GM19351 (cell line): ENCODE results near the gene KCNE3.

ENCODE experiments used
- ATAC-seq: cut with Tn5 transposase; IDR thresholded peaks from one replicate; pipeline ENCODE4 v1.9.1; 2021; ENCODE audit warnings: mild to moderate bottlenecking, moderate library complexity; ENCODE audit not compliant: unreplicated experiment

The KCNE3 gene

DNA sequence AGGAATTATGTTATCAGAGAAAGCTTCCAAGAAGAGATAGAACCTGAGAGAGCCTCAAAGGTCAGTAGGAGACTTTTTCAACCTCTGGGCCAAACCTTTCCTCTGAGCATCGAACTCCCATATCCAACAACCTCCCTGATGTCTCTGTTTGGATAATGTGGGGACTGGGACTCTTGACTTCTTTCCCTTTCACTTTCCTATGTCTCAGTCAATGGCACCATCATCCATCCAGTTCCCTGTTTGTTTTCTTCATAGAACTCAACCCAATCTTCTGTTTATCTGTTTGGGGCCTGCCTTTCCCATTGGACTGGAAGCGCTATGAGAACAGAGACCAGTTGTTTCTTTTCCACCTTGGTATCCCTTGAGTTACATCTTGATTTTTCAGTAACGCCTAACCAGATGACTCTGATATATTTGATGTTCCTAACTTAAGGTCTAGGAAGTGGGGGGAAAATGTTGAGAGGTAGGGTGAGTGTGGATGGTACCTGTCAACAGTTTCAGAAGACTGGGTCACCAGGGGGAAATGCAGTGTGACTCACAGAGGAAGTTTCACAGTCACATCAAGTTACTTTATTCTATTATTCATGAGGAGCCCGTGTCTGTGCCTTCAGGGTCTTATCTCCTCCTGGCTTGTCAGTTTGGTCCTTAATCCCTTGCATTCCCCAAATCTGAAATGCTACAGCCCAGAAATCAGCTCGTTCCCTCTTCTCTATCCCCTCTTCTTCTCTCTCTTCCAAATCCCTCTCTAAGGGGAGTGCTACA is 4.5 kb upstream of the KCNE3 start:
- ATAC-seq, result no peak

- no peak for ATAC-seq
Measured at GRCh38 chr11:74471037-74471436, 3.7 kb upstream of the KCNE3 start.

GRCh38 chr11:74470526-74470925 is 3.2 kb upstream of the KCNE3 start:
- no peak for ATAC-seq

- ATAC-seq, result no peak
Measured at GRCh38 chr11:74468936-74469335, 1.6 kb upstream of the KCNE3 start.

- no peak for ATAC-seq
Measured at GRCh38 chr11:74468521-74468920, 1.2 kb upstream of the KCNE3 start.

GRCh38 chr11:74468058-74468457 is 709 bp upstream of the KCNE3 start:
- ATAC-seq, result no peak

- no peak for ATAC-seq
Measured at GRCh38 chr11:74465291-74465708, 2.0 kb downstream of the KCNE3 start.

DNA sequence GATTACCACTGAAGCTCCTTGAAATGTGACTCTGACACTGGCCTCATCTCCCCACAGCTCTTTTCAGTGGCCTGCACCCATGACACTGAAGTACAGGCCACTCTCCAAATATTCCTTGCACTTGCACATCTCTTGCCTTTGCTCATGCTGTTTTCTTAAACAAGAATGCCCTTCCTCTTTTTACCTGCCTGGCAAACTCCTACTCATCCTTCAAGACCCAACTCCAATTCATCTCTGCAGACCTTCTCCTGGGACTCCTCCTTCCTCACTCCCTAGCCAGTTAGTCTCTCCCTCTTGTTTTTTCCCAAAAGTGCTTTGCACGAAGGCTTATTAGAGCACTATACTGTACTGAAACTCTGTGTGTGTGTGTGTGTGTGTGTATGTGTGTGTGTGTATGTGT is 2.6 kb downstream of the KCNE3 start:
- ATAC-seq, result no peak

DNA sequence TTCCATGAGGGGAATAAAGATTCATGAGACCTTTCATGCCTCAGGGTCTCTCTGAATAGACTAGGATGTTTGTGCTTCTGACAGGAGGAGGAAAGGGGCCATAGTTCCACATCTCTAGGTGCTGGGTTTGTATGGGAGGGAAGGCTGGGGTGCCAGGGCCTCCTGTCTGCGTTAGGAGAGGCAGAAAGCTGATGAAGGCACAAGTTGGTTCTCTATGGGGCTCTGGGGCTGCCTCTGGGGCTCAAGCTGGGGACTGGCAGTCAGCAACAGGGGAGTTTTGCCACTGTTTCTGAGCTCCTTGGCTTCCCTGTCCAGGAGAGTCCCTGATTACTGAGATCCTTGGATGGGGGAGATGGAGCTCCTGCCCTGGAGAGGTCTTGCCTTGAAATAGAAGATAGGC is 4.1 kb downstream of the KCNE3 start:
- no peak for ATAC-seq

DNA sequence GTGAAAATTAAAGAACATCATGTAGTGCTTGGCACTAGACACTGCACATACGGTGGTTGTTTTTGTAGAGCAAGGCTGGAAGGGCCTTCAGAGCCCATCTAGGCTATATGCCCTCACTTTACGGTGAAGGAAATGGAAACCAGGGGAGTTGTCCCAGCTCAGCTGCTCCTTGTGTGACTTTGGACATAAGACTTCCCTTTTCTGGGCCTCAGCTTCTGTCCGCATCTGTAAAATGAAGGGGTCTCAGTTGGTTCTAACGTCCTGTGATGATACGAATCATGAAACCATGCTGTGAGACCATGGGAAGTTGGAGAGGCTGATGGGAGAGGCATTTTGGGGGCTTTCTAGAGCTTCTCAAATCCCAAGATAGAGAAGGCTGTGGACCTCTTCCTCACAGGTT is 4.7 kb downstream of the KCNE3 start:
- no peak for ATAC-seq

DNA sequence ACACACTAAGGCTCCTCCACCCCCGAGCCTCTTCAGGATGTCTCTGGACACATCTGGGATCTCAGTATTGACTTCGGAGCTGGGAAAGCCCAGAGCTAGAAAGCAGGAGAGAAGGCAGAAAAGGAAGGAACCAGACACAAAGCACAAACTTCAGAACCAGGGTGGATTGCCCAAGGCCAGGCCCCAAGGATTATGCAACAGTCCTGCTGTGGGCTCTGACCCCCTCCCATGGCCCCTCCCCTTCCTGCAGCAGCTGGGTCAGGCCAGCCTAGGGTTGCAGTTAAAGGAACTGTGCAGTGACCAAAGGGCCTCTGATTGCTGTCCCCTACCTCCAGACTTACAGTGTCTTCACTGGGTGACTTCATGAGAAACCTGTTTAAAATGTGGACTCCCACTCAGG is 5.3 kb downstream of the KCNE3 start:
- no peak for ATAC-seq

GRCh38 chr11:74460481-74461154 is 6.7 kb downstream of the KCNE3 start:
- ATAC-seq, result no peak

GRCh38 chr11:74460065-74460464 is 7.3 kb downstream of the KCNE3 start:
- no peak for ATAC-seq

DNA sequence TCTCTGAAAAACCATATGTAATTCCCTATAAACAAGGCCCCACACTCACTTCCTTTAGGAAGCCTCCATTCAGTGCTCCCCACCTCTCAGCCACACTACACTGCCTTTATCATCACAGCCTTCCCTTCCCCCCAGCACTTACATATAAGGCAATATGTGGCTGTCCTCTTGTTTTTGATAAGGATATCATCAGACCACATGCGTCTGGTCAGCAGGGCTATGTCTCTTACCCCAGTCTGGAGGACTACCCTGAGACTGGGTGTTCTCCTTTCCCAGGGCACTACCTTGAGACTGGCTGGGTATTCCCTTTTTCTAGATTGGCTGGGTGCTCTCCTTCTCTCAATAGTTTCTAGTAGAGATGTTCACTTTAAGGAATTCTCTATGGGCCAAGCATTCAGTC is 7.8 kb downstream of the KCNE3 start:
- no peak for ATAC-seq

- ATAC-seq, result no peak
Measured at GRCh38 chr11:74457356-74457755, 10.0 kb downstream of the KCNE3 start.

DNA sequence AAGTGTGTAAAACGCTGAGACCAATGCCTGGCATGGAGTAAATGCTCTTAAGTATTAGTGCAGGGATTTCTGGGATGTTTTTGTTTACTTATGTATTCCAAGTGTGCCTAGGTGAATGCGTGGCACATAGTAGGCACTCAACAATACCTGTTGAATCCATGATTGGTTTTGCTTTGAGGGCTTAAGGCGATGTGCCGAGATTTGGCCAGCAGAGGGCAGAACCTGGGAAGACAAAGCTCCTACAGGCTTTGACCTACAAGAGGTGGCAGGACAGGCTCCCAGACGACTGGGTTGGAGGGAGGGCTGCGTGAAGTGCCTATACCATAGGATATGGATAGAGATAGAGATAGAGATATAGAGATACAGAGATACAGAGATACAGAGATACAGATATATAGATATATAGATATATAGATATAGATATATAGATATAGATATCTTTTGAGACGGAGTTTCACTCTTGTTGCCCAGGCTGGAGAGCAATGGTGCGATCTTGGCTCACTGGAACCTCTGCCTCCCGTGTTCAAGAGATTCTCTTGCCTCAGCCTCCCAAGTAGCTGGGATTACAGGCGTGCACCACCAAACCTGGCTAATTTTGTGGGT is 13.9 kb downstream of the KCNE3 start:
- no peak for ATAC-seq

GRCh38 chr11:74452366-74452765 is 15.0 kb downstream of the KCNE3 start:
- ATAC-seq, result no peak

DNA sequence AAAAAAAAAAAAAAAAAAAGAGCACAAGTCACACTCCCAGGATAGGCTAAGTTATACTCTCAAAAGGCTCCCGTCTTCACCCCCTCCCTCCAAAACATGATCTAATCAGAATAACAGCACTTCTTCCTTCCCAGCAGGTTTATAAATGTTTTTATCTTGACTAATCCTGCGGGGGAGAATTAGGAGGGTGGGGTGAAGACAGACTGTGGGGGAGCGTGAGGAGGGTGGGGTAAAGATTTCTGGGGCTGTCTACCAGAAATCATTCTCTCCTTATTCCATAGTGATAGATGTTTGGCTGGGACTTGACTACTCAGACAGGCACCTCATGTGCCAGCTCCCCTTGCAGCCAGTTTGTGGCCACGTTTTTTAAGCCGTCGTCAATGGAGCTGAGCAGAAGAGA is 17.0 kb downstream of the KCNE3 start:
- ATAC-seq, result no peak

DNA sequence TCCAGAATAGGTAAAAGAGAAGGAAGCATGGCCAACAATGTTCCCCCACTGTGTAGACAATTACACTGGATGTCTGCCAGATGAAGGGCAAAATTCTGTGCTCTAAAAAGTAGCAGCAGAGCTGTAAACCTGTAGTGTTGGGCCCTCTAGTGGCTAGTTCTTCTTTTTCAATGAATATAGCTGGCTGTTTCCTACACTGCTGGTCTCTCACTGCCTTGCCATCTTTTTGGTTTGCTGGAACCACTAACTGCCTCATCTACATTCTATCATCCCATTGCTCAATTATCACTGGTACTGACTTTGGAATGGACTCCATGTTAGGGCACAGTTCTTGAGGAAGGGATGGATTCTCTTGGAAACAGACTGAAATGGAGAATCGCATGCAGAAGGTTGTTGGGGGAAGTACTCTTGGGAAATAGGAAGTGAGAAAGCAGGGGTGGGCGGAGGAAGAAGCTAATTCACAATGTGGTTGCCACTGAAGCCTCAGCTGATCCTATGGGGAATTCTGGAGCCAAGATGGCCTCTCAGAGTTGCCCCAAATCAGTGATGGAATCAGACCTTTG is 17.9 kb downstream of the KCNE3 start:
- no peak for ATAC-seq

GRCh38 chr11:74447720-74448119 is 19.6 kb downstream of the KCNE3 start:
- ATAC-seq, result no peak

DNA sequence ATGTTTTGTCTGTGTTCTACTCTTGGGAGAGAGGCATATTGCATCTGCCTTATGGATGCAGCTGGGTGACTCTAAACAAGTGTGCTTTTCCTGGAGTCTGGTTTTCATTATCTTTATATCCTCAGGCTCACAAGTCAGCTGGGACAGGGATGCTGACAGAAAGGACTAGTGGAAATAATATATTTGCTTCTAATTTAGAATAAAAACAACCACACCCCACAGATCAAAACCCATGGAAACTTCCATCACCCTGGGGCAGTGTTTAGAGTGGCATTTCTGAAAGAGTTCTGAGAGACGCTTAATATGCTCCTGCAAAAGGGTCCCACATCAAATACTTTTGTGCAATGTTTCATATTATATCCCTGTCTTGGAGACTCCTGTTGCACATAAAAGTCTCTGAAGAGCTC is 20.8 kb downstream of the KCNE3 start:
- ATAC-seq, result no peak
